ENCODE results near the gene PES1.

DNA sequence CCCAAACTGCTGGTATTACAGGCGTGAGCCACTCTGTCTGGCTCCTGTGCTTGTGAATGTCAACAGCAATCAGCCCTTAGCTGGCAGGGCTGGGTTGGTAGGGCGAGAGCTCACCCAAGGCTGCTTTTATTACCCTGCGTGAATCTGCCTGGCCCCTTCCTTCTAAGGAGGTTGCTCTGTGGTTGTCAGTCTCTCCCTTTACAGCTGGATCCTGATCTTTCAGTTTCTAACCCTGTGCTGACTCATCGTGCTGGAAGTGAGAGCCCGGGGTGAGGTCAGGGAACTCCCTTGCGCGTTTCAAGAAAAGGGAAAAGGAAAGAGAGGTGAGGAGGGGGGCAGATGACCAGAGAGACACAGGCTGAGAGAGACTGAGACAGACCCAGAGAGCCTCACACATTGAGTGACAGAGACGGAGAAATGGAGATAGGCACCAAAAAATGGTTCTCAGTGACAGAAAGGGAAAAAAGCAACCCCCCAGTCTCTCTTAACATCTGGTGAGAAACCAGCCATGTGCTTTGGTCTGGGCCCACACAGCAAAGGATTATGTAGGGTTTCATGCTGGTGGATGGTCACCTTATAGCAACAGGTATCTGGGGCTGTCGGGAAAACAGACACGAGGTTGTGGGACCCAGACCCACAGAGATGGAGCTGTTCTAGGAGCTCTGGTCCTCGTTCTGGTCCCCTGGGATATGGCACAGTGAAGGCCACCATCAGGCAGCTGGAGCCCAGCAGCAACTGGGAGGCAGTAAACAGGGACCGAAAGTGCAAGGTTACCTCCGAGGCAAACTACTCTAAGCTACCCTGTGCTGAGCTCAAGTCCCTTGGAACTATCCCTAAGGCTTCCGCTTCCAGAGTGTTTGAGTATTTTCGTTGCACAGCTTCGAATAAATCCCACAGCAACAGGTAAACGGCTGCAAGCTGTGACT, 17.8 kb upstream of the PES1 start:
- TF ChIP-seq, protein P1, sequence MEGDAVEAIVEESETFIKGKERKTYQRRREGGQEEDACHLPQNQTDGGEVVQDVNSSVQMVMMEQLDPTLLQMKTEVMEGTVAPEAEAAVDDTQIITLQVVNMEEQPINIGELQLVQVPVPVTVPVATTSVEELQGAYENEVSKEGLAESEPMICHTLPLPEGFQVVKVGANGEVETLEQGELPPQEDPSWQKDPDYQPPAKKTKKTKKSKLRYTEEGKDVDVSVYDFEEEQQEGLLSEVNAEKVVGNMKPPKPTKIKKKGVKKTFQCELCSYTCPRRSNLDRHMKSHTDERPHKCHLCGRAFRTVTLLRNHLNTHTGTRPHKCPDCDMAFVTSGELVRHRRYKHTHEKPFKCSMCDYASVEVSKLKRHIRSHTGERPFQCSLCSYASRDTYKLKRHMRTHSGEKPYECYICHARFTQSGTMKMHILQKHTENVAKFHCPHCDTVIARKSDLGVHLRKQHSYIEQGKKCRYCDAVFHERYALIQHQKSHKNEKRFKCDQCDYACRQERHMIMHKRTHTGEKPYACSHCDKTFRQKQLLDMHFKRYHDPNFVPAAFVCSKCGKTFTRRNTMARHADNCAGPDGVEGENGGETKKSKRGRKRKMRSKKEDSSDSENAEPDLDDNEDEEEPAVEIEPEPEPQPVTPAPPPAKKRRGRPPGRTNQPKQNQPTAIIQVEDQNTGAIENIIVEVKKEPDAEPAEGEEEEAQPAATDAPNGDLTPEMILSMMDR (IDR thresholded peaks at IDR 0.05): no peak
- TF ChIP-seq POLR2A (IDR thresholded peaks at IDR 0.05) (no peak), EP300 (IDR thresholded peaks at IDR 0.05) (no peak), POLR2AphosphoS5 (IDR thresholded peaks at IDR 0.05) (no peak)
